Renal pelvis (tissue), 12 donors: ENCODE measurements around the gene C7orf33. TPM values are rescaled to one million over a fixed set of nuclear protein-coding genes. Genes with fewer than 3 reads are reported as not detected.
"Not testable (repeated sequence)": the region's sequence is repeated elsewhere in the genome, so short reads cannot be mapped to it uniquely, and the experiment has no call there.

Experiments
- DNase-seq: peaks from one replicate; pipeline ENCODE4 v3.0.0-alpha.2; 2013
- long read RNA-seq, 16 experiments: transcript quantifications; one replicate each; lab custom pipeline, GENCODE V29; 2026
- polyA plus RNA-seq, 3 donors: library from polyadenylated mRNA; unstranded; fragments of 120-200 nt; gene quantifications; one replicate each; pipeline ENCODE4 v1.2.1, GENCODE V29; 2013; ENCODE audit not compliant: insufficient read length in 3 of 3

Gene C7orf33, protein sequence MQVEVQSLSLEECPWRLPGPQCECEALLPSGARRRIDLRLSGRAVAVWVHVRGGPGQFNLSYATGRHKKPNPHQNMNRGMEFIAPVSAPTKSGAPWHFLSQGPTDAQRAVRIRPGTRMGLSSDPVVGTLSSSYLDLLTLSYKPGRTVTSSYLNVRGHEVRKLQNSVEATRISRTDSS
- not detected for polyA plus RNA-seq
- long read RNA-seq, donor 1 = 0 reads
- long read RNA-seq, donor 2 = 0 reads
- long read RNA-seq, donor 3 = 0 reads
- long read RNA-seq, donor 4 = 0 reads
- long read RNA-seq, donor 5 = 0 reads
- long read RNA-seq, donor 6 = 0 reads
- long read RNA-seq, donor 7 = 0 reads
- long read RNA-seq, donor 8 = 0 reads
- long read RNA-seq, donor 9 = 0 reads
- long read RNA-seq, donor 10 = 0 reads
- long read RNA-seq, donor 11 = 0 reads
- long read RNA-seq, donor 12 = 0 reads
- long read RNA-seq, donor 13 = 0 reads
- long read RNA-seq, donor 14 = 0 reads
- long read RNA-seq, donor 15 = 0 reads
- long read RNA-seq, donor 16 = 0 reads

DNA sequence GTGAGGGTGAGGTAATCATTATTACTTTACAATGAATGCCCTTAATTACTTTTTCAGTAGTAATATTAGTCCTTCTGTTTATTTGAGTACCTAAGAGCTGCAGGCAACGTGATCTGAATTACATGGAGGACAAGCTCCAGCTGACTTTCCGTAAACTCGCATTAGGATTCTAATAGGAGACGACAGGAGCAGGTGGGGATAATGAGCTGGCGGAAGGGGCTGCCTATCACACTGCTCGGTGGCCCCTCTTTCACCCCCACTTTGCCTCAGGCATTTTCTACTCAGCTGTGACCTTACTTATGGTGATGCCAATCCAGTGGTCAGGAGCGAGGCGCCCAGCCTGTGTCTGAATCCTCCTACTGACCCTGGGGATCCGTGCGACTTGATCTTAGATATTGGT, at the start of gene C7orf33:
TSS of gene C7orf33 (plus strand) at position 296 of the 400 bp plus-strand sequence. CDS start 160 bp downstream, outside the sequence.
- DNase-seq = no peak

DNA sequence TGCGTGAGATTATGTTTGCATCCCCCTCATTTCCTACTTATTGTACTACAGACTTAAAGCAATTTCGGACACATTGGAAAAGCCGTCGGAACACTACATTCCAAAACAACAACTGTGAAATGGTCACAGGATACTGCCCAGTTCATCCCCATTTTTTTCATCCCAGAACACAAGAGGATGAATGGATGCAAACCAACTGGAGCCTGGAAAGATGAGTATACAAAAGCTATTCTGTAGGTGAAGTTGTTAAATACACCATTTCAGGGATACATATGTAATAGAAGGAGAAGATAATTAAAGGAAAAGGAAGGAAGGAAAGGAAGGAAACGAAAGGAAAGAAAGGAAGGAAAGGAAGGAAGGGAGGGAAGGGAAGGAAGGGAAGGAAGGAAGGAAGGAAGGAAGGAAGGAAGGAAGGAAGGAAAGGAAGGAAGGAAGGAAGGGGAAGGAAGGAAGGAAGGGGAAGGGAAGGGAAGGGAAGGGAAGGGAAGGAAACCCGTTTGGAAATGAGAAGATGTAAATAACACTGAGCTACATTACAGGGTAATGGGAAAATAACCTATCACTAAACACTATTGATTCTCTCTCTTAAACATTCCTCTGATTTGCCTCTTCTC, 48.6 kb upstream of the C7orf33 start:
- no peak for DNase-seq

- no peak for DNase-seq
Observed at GRCh38 chr7:148543302-148543701, 47.3 kb upstream of the C7orf33 start.

DNA sequence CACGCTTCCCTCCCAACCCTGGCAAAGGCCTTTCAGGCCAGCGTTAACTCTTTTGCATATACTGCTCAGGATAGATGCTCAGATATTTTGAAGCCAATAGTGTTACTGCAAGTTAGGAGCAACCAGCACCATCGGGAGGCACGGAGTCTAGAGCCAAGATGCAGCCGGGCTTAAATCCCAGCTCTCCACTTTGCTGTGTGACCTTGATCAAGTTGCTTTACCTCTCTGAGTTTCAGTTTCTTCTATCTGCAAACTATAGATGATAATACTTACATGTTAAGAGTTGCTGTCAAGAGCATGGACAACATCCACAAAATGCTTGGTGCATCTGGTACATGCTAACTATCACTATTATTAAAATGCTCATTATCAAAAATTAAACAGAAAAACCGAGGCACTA, 45.4 kb upstream of the C7orf33 start:
- no peak for DNase-seq

GRCh38 chr7:148545932-148546331, 44.6 kb upstream of the C7orf33 start:
- DNase-seq = no peak

DNA sequence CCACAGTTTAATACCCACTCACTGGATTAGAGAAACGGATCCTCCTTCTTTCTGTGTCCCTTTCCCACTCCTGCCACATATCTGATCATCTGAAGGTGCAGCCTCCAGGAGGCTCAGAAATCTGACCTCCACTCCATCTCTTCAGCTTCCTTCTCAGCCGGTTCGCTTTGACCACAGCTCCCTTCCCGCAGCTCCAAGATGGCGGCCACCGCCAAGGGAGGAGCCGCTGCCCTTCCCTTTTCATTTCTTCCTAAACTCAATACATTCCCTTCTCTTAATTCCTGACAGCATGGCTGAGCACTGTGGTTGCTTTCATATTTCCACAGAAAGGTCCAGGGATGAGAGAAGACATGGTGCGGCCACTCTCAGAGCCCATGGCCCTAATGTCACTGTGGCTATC, 43.7 kb upstream of the C7orf33 start:
- DNase-seq = no peak

GRCh38 chr7:148547951-148548350, 42.6 kb upstream of the C7orf33 start:
- DNase-seq = no peak

DNA sequence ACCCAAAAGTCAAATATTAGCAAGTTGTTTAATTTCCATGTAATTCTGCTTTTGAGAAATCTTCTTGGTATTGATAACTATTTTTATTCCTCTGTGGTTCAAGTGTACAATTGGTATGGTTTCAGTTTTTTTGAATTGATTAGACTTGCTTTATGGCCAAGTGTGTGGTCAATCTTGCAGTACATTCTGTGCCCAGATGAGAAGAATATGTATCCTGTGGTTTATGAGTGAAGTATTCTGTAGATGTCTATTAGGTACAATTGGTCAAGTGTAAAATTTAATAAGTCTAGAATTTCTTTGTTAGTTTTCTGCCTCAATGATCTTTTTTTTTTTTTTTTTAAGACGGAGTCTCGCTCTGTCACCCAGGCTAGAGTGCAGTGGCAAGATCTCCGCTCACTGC, 36.6 kb upstream of the C7orf33 start:
- no peak for DNase-seq

DNA sequence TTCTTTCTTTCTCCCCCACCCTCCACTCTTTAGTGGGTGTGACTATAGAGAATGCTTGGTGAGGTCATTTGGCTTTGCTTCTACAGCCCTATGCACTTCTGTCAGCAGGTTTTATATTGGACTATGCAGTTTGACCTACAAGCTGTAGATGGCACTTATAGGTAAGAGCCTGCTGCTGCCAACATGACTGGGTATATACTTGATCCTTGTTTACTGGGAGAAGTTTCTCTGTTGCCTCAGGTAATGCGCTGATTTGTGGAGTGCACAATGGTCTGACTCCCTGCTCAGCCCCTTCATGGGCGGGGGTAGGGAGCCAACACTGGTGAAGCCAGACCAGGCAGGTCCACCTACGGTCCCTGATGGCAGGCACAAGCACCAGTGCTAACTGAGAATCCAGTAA, 33.7 kb upstream of the C7orf33 start:
- DNase-seq = no peak

DNA sequence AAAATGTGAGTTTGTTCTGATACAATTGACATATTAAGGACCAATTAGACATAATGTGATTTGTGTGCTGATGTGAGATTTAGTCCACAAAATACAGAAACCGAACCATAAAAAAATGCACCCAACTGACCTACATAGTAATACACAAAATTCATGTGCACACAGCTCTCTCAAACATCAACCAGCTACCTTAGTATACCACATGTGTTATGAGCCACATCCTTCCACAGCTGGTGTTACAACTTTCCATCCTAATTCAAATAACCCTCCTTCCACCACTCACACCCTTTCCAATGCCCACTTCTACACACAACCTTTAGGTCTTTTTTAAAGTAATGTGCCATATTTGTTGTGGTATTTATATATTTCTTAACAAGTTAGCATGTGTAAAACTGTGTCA, 31.7 kb upstream of the C7orf33 start:
- no peak for DNase-seq

- DNase-seq = no peak
Observed at GRCh38 chr7:148561099-148561498, 29.5 kb upstream of the C7orf33 start.

GRCh38 chr7:148563583-148564274, 26.8 kb upstream of the C7orf33 start:
- no peak for DNase-seq

DNA sequence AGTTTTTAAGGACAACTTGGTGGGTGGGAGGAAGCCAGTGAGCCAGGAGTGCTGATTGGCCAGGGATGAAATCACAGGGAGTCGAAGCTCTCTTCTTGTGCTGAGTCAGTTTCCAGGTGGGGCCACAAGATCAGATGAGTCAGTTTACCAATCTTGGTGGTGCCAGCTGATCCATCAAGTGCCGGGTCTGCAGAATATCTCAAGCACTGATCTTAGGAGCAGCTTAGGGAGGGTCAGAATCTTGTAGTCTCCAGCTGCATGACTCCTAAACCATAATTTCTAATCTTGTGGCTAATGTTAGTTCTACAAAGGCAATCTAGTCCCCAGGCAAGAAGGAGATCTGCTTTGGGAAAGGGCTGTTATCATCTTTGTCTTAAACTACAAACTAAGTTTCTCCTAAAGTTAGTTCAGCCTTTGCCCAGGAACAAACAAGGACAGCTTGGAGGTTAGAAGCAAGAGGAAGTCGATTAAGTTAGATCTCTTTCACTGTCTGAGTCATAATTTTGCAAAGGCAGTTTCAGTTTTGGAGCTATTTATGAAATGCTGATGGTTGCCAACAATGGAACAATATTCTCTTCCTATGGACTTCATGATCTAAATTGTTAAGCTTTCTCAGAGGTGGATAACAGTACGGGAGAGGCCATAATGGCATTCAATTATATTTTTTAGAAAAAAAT, 26.2 kb upstream of the C7orf33 start:
- DNase-seq = not testable (repeated sequence)

- no peak for DNase-seq
Observed at GRCh38 chr7:148566736-148567135, 23.8 kb upstream of the C7orf33 start.

GRCh38 chr7:148567524-148567923, 23.0 kb upstream of the C7orf33 start:
- no peak for DNase-seq

GRCh38 chr7:148570510-148570909, 20.1 kb upstream of the C7orf33 start:
- no peak for DNase-seq

- DNase-seq = not testable (repeated sequence)
Observed at GRCh38 chr7:148570973-148571372, 19.6 kb upstream of the C7orf33 start.

- no peak for DNase-seq
Observed at GRCh38 chr7:148571381-148571780, 19.2 kb upstream of the C7orf33 start.

GRCh38 chr7:148572067-148572522, 18.5 kb upstream of the C7orf33 start:
- DNase-seq = no peak

- DNase-seq = not testable (repeated sequence)
Observed at GRCh38 chr7:148573581-148573980, 17.0 kb upstream of the C7orf33 start.

- DNase-seq = peak; percentile 48
Observed at GRCh38 chr7:148575640-148576411, 14.7 kb upstream of the C7orf33 start.
